HG02973 (cell line): ENCODE measurements around the gene MTHFD1L.
"Not testable (repeated sequence)": the region's sequence is repeated elsewhere in the genome, so short reads cannot be mapped to it uniquely, and the experiment has no call there.

ENCODE experiments used
- ATAC-seq: cut with Tn5 transposase; IDR thresholded peaks from one replicate; pipeline ENCODE4 v1.9.1; 2021; ENCODE audit warnings: moderate library complexity; ENCODE audit not compliant: unreplicated experiment

Gene MTHFD1L

DNA sequence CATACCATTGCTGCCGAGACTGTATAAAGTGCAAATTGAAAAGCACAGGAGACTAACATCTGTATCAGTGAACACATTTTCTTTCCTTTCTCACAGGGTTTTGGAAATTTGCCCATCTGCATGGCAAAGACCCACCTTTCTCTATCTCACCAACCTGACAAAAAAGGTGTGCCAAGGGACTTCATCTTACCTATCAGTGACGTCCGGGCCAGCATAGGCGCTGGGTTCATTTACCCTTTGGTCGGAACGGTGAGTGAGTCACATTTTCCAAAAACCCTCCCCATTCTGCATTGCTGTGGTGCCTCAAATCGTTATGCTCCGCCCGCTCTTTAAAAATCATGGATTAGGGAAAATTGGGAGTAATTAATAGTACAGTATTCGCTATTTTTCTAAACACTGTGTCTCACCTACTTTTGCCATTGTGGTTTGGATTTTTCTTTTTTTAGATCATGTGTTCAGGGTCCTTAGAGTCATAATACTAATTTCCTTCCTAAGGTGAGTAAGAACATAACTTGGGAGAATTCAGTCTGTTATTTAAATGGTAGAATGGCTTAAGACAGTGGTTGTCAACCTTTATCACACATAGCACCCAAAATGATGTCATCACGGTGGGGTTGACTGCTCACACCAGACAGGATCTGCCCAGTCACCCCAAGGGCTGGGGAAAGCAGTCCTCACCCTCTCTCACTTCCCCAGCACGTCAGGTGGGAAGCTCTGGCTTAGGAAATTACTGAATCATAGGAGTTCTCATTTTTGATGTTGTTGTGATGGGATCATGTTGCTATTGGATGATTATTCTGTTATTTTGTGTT, 171.6 kb downstream of the MTHFD1L start:
- no peak for ATAC-seq

DNA sequence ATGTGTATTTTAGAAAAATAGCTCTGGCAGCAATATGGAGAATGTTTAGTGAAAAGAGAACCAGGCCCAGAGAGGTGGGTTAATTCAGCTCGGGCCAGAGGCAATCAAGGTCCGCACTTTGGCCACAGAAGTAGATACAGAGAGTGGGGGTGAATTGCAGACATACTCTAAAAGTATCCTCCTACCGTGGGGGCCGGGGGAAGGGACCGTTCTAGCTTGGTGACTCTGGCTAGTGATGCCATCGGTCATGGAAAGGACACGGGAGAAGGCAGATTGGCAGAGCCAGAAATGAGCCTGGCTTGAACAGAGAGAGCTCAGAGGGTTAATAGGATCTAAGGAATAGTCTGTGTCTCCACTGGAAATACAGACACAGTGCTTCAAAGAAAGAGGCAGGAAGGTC, 173.1 kb downstream of the MTHFD1L start:
- ATAC-seq: no peak

DNA sequence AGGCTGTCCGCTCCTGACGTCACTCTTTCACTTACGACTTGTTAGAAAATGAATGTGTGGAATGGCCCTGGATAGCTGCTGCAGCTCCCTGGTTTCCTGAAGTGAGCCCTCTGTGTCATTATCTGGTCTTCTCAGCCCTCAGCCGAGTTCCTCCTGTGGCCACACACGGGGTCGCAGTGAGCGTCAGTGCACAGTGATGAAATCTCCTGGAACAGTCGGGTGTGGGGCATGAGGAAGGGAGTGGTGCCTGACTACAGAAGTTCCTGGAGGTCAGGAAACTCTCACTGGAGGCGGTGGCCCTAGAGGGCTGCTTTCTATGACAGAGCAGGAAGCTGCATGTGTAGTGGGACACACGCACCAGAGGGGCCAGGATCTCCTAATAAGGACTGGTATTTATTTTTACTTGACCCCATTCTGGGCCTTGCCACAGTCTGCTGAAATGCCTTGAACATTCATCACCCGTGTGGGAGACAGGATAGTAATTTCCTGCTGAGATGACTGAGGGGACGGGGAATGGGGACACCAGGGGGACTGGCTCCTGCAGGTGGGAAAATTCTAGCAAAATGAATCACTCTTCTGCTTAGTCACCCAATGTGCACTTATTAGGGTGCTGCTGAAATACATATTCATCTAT, 175.5 kb downstream of the MTHFD1L start:
- not testable (repeated sequence) for ATAC-seq

DNA sequence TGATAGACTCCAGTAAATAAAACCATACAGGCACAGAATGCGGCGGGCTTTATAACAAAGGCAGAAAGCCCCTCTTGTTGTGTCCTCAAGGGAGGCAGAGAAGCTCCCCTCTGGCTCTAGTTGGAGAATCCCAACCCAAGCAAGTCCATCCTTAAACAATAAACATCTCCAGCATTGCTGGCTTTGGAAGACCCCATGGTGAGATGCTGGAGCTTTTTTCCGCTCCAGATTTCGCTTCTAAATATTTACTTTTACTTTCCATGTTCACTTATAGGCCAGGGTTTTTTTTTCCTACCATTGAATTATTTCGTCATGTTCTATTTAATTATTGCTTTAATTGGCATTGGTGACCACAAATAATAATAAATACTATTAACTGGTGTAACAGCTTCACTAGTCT, 176.2 kb downstream of the MTHFD1L start:
- ATAC-seq: no peak

DNA sequence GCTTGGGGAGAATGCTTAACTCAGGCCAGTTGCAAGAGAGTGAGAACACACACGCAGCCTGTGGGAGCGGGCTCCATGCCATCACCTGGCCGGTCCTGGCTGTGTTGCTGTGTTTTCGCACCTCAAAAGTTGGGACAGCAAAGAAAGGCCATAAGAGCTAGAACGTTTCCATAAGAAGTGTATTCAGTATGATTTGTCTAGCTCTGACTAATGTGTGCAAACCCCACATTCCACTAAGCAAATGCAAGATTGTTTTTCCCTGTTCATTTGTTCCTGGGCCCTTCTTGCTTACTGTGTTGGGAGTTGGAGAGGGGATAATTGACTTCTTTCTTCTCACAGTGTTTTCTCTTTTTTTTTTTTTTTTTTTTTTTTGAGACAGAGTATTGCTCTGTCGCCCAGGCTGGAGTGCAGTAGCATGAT, 177.4 kb downstream of the MTHFD1L start:
- ATAC-seq: not testable (repeated sequence)

DNA sequence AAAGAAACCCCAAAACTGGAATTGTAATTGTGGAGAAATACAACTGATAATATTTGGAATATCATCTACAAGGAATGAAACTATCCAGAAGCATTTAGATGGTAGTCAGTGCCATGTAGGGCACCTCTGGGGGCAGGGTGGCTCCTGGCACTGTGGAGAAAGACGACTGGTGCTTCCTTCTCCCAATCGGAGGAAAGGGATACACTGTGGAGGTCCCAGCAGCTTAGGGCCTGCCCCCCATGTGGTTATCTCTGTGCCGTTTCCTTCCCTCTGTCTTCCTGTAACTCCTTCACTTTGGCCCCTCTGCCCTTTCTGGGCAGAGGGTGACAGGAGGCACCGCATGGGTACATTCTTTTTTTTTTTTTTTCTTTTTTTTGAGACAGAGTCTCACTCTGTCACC, 178.4 kb downstream of the MTHFD1L start:
- ATAC-seq: no peak

DNA sequence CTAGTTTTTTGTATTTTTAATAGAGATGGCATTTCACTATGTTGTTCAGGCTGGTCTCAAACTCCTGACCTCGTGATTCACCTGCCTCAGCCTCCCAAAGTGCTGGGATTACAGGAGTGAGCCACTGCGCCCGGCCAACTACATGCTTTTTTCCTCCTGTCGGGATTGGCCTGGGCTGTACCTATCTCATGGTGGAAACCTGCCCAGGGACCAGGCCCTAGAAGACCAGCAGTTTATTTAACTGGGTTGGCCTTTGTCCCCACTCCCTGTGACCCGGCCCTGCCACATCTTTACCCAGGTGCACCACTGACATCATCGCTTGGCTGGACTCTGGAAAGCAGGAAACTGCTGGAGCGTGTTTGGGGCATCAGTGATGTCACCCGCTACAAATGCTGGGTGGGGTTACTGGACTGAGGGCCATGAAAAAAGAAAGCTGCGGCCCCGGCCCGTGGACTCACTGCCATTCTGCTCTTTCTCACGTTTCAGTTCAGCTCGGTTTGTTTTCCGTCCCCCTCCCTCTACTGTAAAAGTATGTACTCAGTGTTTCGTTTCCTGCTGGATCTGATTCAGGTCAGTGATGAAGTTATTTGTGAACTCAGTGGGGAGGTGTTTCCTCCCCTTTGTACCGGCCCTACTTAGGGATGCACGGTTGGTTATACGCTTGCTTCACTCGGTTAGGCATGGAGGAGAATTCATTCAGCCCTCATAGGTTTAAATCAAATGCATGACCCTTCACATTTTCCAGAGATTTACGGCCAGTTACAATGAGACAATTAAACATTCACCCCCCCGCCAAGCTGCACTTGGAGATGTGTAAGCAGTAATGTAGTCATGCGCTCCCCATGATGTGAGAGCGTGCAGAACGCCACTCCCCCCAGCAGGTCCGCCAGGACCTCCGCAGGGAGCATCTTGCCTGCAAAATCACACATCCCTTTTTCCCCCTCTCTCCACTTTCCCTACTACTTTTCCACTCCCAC, 179.3 kb downstream of the MTHFD1L start:
- ATAC-seq: no peak

DNA sequence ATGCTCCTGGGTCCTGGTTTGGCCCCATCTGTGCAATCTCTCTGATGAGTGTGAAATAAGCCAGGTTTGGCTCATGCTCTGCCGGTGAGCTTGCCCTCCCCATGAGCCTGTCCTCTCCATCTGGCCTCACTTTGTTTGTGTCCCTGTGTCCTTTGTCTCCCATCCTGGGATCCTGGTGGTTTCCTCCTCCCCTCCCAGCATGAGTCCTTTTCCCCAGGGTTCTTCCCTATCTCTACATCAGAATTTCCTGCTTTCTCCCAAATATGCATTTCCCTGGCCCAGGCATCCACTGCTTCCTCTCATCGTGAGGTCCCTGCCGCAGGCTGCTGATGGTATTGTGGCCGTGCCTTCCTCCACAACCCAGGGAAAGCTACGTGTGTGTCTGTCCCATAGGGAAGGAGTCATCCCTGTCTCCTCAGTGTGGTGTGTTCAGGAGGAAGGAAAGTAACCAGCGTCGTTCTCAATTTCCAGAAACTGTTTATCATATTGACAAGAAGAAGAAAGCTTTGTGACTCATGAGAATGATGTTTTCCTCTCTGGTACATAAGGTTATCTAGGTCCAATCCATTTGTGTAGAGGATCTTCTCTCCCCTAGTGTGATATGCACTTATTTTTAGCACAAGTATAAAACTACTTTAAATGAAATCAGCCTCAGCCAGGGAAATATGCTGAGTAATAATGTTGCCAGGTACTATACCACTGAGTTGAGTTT, 180.2 kb downstream of the MTHFD1L start:
- not testable (repeated sequence) for ATAC-seq

DNA sequence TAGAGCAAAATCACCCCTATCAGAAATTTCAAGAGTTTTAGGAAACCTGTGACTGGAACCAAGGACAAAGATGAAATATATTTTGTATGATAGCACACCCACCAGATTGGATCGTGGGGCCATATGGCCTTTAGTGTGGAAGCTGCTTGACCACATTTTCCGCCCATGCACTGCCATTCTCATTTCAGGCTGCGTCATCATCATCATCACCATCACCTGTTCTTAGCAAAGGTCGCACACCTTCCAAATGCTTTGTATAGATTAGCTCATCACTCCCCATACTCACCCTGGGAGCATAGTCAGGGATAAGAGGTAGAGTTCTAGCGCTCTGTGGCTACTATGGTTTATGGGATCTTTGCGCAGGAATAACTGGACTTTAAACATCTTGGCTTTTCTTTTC, 185.7 kb downstream of the MTHFD1L start:
- ATAC-seq: no peak

DNA sequence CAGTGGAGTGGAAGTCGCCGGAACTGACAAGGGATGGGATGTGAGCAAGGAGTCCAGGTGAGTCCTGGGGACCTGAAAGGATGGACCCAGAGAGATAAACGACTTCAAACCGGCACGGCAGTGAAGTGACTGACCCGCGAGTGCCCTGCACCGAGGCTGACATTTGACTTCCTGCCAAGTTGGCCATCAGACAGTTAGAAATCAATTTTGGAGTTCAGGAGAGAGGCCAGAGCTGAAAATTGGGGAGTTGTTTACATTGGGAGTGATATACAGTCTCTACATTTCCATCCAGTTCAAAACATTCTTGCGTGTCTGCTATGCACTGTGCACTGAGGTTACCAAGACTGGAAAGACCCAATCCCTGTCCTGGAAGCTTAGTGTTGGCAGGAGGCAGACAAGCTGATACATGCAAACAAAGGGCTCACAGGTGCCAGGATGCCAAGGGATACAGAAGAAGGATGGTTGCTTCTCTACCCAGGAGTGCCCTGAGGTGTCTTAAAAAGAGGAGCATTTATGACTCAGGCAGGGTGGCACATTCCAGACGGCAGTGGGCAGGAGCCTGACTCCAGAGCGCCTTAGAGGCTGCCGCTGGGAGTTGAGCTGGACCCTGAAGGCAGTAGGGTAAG, 186.6 kb downstream of the MTHFD1L start:
- no peak for ATAC-seq

DNA sequence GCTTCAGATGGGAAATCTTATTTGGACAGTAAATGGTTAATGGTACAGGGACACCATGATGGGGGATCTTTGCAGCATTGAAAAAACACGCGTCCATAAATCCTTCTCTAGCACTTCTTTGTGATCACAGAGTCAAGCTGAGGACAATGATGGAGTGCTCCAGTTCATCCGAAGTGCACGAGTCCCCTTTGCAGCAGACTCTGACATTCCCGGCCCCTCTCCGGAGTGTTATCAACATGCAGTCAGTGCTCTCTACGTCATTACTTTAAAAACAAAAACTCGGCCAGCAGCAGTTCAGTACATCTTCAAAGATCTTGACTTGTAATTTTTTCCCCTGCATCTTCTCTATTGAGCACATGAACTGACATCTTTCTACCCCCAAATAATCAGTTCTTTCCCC, 188.8 kb downstream of the MTHFD1L start:
- no peak for ATAC-seq

DNA sequence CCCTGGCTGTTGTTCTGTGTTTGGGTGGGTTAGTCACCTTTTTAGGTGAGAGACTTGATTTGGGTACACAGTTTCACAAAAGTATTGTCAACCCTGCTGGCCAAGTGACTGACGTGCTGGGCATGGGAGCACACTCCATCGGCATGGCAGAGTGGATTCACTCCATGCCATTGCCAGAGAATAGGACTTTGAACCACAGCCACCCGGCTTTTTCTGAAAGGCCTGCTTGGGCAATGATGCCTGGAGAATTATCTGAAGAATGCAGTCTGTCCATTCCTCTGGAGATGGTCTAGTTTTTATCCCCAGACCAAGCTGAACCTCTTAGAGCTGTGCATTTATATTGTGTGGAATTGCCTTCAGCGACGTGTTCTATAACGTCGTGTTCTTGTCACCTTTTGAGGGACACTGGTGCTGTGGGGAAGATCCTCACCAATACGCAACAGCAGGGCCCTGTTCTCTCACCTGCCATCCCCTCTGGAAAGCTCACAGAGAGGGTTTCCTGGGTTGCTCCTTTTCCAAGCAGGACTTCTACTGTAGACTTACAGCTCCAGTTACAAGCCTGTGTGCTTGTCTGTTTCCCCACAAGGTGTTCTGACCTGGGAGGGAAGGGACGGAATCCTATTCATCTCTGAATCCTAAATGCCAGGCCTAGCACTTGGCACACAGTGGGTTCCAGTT, 190.9 kb downstream of the MTHFD1L start:
- ATAC-seq: no peak

DNA sequence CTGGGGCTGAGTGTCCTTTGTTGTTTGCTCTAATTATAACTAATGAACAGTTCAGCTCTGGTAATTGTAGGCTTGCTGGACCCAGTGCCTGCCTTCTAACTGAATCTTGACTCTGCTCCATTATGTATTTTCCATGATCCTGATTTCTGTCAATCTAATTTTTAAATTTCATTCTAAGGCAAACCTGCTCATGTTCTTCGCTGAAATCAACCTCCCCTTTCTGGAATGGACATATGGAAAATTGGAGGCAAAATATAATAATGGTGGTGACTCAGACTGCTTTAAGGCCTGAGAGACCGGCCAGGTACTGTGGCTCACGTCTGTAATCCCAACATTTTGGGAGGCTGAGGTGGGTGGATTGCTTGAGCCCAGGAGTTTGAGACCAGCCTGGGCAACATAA, 191.6 kb downstream of the MTHFD1L start:
- ATAC-seq: no peak

DNA sequence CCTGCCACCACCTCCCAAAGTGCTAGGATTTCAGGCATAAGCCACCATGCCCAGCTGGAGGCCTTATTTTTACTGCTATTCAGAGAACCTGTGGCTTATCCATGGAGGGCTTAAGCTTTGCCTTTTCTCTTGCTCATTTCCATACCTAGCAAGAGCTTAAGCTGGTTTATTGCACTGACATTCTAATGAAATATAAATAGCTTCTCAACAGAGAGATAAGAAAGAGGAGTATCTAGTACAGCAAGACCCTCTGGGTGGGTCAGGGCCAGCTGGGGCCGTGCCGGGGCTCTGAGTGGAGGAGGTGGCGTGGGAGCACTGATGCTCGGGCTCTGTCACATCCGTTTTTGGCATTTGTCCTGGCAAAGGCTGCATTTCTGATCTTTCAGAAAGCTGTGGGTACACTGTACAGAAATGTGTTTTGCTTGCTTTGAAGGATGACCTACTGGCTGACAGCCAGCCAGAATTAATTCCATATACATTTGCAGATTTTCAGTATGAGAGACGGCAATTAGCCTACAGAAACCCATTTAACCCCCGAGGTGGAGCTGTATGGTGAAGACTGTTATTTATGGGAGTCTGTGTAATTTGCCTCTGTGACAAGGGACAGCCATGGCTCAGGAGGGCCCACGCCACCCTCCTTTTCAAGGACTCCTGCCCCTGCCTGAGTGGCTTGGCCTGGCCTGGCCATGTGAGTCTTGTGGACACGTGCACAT, 192.7 kb downstream of the MTHFD1L start:
- ATAC-seq: no peak

DNA sequence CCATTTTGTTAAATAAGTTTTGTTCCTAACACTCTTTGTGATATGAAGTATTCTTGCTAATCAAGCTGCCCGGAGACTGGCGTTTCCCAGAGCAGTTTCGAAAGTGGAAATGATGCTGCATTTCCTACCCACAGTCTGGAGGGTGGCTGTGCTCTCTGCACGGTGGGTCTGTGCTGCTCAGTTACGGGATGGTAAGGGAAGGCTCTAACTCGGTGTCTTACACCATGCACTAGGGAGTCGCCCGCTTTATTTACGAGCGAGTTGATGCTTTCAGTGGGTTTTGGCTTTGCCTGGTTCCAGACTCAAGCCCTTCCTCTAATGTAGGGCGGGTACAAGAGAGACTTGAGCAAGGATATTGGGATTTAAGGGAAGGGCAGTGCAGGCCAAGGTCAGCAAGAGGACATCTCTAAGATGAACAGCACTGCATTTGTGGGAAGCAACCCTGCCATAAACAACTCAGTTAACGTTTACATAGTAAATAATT, 194.2 kb downstream of the MTHFD1L start:
- ATAC-seq: no peak

DNA sequence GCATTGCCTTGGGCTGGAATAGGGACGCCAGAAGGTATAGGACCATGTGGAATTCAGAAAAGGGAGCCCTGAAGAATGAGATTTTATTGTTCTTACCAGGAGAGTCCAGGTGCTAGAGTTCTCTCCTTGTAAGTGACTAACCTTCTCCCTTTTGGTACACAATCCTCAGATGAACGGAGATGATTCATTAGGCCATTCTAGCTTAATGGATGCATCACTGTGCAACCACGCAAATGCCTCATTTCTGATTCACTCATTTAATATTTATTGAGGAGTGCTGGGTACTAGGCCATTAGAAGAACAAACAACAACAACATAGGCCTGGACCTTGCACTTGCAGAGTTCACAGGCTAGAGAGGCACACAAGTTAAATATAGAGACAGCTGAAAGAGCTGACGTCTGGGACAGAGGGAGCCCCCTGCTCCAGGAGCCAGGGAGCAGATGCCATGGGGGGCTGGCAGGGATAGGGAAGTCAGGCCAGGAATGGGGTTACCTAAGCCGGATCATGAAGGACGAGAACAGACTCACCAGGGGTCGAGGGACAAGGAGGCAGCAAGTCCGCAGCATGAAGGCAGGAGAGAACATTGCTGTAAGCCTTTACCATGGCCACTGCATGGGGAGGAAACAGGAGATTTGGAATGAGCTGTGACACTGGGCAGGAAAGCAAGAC, 194.7 kb downstream of the MTHFD1L start:
- ATAC-seq: no peak

DNA sequence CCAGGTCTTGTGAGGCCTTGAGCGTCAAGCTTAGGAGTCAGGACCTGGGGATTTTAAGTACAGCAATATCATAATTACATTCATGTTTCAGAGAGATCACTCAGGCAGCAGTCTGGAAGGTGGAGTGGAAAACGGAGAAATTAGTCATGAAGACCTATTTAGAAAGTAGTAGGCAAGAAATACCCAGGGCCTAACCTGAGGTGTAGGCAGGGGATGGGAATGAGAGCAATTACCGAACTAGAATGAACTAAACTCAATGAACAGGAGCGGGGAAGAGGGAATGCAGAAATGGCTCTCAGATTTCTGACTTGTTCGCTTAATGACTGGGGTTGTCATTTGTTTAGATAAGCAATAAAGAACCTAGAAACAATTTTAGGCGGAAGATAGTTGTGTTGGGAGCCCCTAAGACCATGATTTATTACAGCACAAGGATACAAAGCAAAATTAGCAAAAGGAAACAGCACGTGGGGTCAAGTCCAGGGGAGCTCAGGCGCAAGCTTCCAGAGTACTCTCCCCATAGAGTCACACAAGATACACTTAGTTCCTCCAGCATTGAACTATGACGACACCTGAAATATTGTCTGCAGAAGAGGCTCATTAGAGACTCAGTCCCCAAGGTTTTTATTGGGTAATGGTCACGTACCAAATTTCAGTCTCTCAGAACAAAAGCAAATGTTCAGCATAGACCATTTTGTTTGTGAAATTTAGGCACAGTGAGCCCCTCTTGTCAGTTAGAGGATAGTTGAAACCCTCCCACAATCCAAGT, 195.4 kb downstream of the MTHFD1L start:
- no peak for ATAC-seq

DNA sequence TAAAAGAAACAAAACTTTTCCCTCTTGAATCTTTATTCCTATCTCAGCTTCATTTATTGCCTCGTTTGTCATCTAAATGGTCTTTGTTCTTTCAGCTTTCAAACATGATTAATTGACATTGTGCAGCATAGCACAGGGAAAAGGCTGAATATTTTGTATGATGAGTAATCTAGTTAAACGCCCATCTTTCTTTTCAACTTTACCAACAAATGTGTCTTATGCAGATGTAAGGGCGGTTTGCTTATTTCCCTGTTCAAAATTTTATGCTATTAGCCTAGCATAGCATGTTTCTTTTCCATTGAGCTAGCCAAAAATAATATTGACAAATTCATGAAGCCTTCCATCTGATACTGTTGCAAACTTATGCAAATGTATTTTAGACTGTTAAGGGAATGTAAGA, 197.8 kb downstream of the MTHFD1L start:
- no peak for ATAC-seq
